Common myeloid progenitor, CD34-positive (primary cell): Measurements from ENCODE around the gene AKR1D1.
"Not testable (repeated sequence)": the region's sequence is repeated elsewhere in the genome, so short reads cannot be mapped to it uniquely, and the experiment has no call there.

Source experiments
- CTCF ChIA-PET: fragments of 350-600 bp; sonication (Branson Sonifier 250); formaldehyde crosslinking; loops from one replicate; lab custom pipeline; 2021; ENCODE audit warnings: antibody characterized with exemption; lab: Charles Lee
- POLR2A ChIA-PET: fragments of 350-600 bp; sonication (Branson Sonifier 250); formaldehyde crosslinking; loops from one replicate; lab custom pipeline; 2021; ENCODE audit warnings: antibody characterized with exemption; lab: Charles Lee
- DNase-seq, 3 donors: peaks; one replicate each; pipeline versions ENCODE4 v3.0.0 to v3.0.0-alpha.2; 2013
- H3K27ac ChIP-seq, 2 experiments: 1 replicate in 1 of 2; 2 replicates in 1 of 2; pipeline ENCODE4 v1.7.0; 2013; ENCODE audit warnings: inconsistent platforms in 2 of 2, low read length in 2 of 2, mild to moderate bottlenecking in 2 of 2, low read depth in 1 of 2, moderate library complexity in 1 of 2; ENCODE audit not compliant: severe bottlenecking in 2 of 2, insufficient read depth in 1 of 2, poor library complexity in 1 of 2
- H3K27me3 ChIP-seq, 5 experiments: replicated peaks in 2 of 5; 1 replicate in 3 of 5; 2 replicates in 2 of 5; pipeline versions ENCODE4 v1.6.1 to v1.7.0; 2013; ENCODE audit warnings: low read length in 4 of 5, mild to moderate bottlenecking in 2 of 5, moderate library complexity in 2 of 5, inconsistent platforms in 1 of 5; ENCODE audit not compliant: insufficient read depth in 5 of 5, control insufficient read depth in 4 of 5
- H3K36me3 ChIP-seq, 4 experiments: 1 replicate in 2 of 4; 2 replicates in 2 of 4; pipeline versions ENCODE4 v1.6.1 to v1.7.0; 2013; ENCODE audit warnings: low read length in 3 of 4, control low read depth in 1 of 4, mild to moderate bottlenecking in 1 of 4; ENCODE audit not compliant: control insufficient read depth in 4 of 4, insufficient read depth in 4 of 4
- H3K4me1 ChIP-seq, 4 experiments: 1 replicate in 3 of 4; 2 replicates in 1 of 4; pipeline versions ENCODE4 v1.6.1 to v1.7.1; 2013; ENCODE audit warnings: low read length in 3 of 4, mild to moderate bottlenecking in 3 of 4, control low read depth in 1 of 4, inconsistent platforms in 1 of 4, moderate library complexity in 1 of 4; ENCODE audit not compliant: control insufficient read depth in 4 of 4, insufficient read depth in 4 of 4; ENCODE audit errors: control extremely low read depth in 1 of 4
- H3K4me3 ChIP-seq, 7 experiments: 1 replicate in 4 of 7; 2 replicates in 3 of 7; pipeline versions ENCODE4 v1.5.1 to v1.7.0; 2013; ENCODE audit warnings: mild to moderate bottlenecking in 7 of 7, low read length in 6 of 7, moderate library complexity in 6 of 7, inconsistent platforms in 2 of 7, low read depth in 2 of 7, control low read depth in 1 of 7; ENCODE audit not compliant: insufficient read depth in 4 of 7, control insufficient read depth in 1 of 7; ENCODE audit errors: extremely low read depth in 1 of 7
- H3K9me3 ChIP-seq, 5 experiments: 1 replicate in 4 of 5; 2 replicates in 1 of 5; pipeline versions ENCODE4 v1.6.1 to v1.7.1; 2013; ENCODE audit warnings: low read length in 4 of 5, mild to moderate bottlenecking in 2 of 5, inconsistent platforms in 1 of 5, low read depth in 1 of 5, moderate library complexity in 1 of 5; ENCODE audit not compliant: control insufficient read depth in 4 of 5, insufficient read depth in 2 of 5; ENCODE audit errors: control extremely low read depth in 1 of 5
- WGBS: methylation state at CpG from one replicate; pipeline ENCODE4 v1.1.5; 2013; ENCODE audit not compliant: insufficient coverage; 5-methylcytosine and 5-hydroxymethylcytosine counted together

Gene AKR1D1

DNA sequence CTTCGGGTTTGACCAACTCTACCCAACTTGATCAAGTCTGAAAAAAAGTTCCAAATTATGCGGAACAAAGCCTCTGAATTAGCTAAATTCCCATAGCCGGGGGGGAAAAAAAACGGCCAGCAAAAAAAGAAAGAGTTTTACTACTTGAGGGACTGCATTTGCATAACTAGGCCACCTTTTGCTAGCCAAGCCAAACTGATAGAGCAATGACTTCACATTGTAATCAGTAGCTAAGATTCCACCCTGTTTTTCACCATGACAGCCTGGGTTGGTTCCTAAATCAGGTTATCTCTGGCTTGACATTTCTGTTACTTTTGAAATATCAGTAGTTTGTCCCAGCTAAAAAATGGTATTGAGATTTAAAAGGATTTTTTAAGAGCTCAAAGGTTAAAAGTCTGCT is 43.0 kb upstream of the AKR1D1 start:
- DNase-seq = no peak
- Histone ChIP-seq H3K9me3 (peaks cover 0 to 11% (median 2%) of the 10 kb centered on the region in 5 experiments), H3K4me3 (no peak overlapping the region), H3K36me3 (no peaks in the 10 kb centered on the region), H3K4me1 (peaks cover 0 to 8% (median 5%) of the 10 kb centered on the region in 4 experiments), H3K27me3 (no peaks in the 10 kb centered on the region), H3K27ac (no peak overlapping the region)
- ChIA-PET POLR2A (no interaction called here), CTCF (interaction anchor here (1.0 kb wide), 1 partner anchor 30 kb away, joined by 3 read pairs; no protein-coding TSS in a partner anchor)
- 97% methylated on average over 4 of the region's 4 CpGs for WGBS

DNA sequence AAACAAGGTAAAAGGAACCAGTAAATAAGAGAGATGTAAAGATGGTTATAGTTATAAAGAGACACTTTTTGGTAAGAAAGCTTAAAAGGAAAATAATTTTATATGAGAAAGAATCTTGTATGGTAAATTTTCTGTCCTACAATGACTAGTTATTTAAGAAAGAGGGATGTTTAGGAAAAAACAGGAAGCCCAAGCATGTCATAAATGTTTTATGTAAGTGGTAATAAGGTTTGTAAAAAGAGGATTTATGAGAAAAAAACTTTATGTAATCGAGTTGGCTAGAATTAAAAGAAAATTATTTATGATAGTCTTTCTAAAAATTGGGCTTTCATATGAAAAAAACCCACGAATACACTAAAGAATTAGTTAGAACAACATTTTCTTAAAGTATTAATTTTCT is 40.1 kb upstream of the AKR1D1 start:
- Histone ChIP-seq H3K4me1 (no peaks in the 10 kb centered on the region), H3K9me3 (peaks cover 0 to 11% (median 2%) of the 10 kb centered on the region in 5 experiments), H3K4me3 (no peak overlapping the region), H3K36me3 (no peaks in the 10 kb centered on the region), H3K27ac (no peak overlapping the region), H3K27me3 (no peaks in the 10 kb centered on the region)
- CTCF ChIA-PET = no interaction called here
- DNase-seq = no peak
- WGBS = no CpG with 5 or more reads among the region's 2 CpGs
- POLR2A ChIA-PET = no interaction called here

DNA sequence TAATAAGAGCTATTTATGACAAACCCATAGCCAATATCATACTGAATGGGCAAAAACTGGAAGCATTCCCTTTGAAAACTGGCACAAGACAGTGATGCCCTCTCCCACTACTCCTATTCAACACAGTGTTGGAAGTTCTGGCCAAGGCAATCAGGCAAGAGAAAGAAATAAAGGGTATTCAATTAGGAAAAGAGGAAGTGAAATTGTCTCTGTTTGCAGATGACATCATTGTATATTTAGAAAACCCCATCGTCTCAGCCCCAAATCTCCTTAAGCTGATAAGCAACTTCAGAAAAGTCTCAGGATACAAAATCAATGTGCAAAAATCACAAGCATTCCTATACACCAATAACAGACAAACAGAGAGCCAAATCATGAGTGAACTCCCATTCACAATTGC is 36.2 kb upstream of the AKR1D1 start:
- H3K36me3 ChIP-seq, H3K4me3 ChIP-seq, H3K4me1 ChIP-seq, CTCF ChIA-PET, H3K27me3 ChIP-seq, H3K9me3 ChIP-seq, H3K27ac ChIP-seq, DNase-seq, POLR2A ChIA-PET: not testable (repeated sequence)
- no CpG with 5 or more reads among the region's 1 CpG for WGBS

DNA sequence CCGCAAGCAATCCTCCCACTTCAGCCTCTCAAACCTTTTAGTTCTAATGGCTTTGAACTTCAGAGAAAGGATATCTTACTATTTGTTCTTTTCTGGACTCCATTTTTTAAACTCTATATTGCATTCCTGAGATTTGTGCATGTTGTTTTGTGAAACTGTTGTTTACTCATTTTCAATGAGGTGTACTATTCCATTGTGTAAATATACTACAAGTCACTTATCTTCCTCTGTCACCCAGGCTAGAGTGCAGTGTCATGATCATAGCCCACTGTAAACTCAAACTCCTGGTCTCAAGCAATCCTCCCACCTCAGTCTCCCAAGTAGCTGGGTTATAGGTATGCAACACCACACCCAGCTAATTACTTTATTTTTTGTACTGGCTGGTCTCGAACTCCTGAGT is 31.4 kb upstream of the AKR1D1 start:
- POLR2A ChIA-PET = no interaction called here
- H3K9me3 ChIP-seq = no peaks in the 10 kb centered on the region
- WGBS = no CpG with 5 or more reads among the region's 2 CpGs

DNA sequence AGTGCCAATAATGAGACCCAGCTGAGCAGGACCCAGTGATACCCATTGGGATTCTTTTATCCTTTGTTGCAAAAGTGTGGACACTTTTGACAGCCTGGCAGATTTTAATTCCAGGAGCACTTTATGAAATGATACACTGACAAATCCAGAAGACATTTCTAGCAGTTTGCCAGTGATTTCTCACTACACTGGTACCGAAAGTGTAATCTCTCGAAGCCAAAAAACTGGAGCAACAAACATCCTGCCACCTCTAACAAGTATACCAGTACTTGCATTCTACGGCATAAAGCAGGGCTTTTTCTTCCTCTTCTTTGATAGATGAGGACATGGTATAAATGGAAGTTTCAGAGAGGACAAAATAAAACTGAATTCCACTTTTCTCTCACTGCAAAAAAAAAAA is 28.4 kb upstream of the AKR1D1 start:
- H3K4me3 ChIP-seq = no peak overlapping the region
- CTCF ChIA-PET = no interaction called here
- 100% methylated on average over 2 of the region's 3 CpGs for WGBS

More for the DNA sequence above, 31.4 kb upstream of the AKR1D1 start:
- no peak overlapping the region for H3K27ac ChIP-seq
- no peaks in the 10 kb centered on the region for H3K4me1 ChIP-seq
- CTCF ChIA-PET = no interaction called here
- no peaks in the 10 kb centered on the region for H3K27me3 ChIP-seq
- DNase-seq = no peak
- H3K4me3 ChIP-seq = no peak overlapping the region
- H3K36me3 ChIP-seq = no peaks in the 10 kb centered on the region

DNA sequence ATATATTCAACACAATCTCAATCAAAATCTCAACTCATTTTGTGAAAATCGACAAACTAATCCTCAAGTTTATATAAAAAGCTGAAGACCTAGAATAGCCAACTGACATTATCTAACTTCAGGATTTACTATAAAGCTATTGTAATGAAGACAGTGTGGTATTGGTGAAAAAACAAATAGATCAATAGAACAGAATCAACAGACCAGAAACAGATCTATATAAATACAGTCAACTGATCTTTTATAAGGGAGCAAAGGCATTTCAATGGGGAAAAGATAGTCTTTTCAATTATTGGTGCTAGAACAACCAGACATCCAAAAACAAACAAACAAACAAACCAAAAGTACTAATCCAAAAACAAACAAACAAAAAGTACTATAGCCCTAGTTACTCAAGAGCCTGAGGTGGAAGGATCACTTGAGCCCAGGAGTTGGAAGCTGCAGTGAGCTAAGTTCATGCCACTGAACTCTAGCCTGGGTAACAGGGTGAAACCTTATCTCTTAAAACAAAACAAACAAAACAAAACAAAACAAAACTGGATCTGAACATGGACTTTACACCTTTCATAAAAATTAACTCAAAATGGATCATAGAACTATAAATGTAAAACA is 26.6 kb upstream of the AKR1D1 start:
- H3K27ac ChIP-seq = no peak overlapping the region
- ChIA-PET POLR2A (no interaction called here), CTCF (interaction anchor here (1.3 kb wide), 1 partner anchor 145 kb away, joined by 3 read pairs; no protein-coding TSS in a partner anchor)
- no peak for DNase-seq
- H3K4me1 ChIP-seq = no peaks in the 10 kb centered on the region
- H3K4me3 ChIP-seq = no peak overlapping the region
- no peaks in the 10 kb centered on the region for H3K27me3 ChIP-seq
- WGBS = no CpG with 5 or more reads among the region's 1 CpG
- H3K9me3 ChIP-seq = no peaks in the 10 kb centered on the region
- no peaks in the 10 kb centered on the region for H3K36me3 ChIP-seq

More for the DNA sequence above, 28.4 kb upstream of the AKR1D1 start:
- Histone ChIP-seq H3K36me3 (no peaks in the 10 kb centered on the region), H3K4me1 (no peaks in the 10 kb centered on the region), H3K27ac (no peak overlapping the region), H3K27me3 (no peaks in the 10 kb centered on the region), H3K9me3 (no peaks in the 10 kb centered on the region)
- no peak for DNase-seq
- POLR2A ChIA-PET = no interaction called here

DNA sequence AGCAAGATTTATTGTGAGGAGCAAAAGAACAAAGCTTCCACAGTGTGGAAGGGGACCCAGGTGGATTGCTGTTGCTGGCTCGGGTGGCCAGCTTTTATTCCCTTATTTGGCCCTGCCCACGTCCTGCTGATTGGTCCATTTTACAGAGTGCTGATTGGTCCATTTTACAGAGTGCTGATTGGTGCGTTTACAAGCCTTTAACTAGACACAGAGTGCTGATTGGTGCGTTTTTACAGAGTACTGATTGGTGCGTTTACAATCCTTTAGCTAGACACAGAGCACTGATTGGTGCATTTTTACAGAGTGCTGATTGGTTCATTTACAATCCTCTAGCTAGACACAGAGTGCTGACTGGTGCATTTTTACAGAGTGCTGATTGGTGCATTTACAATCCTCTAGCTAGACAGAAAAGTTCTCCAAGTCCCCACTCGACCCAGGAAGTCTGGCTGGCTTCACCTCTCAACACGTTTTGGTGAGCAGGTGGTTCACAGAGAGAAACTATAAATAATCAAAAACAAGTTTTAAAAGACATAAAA is 24.5 kb upstream of the AKR1D1 start:
- H3K27me3 ChIP-seq, CTCF ChIA-PET, H3K4me1 ChIP-seq, H3K27ac ChIP-seq, DNase-seq, H3K9me3 ChIP-seq, H3K36me3 ChIP-seq, POLR2A ChIA-PET, H3K4me3 ChIP-seq: not testable (repeated sequence)
- 95% methylated on average over 3 of the region's 7 CpGs for WGBS
